ENCODE data around the gene TMX2. TPM values are rescaled to one million over a fixed set of nuclear protein-coding genes. Genes with fewer than 3 reads are reported as not detected.

The TMX2 gene, protein sequence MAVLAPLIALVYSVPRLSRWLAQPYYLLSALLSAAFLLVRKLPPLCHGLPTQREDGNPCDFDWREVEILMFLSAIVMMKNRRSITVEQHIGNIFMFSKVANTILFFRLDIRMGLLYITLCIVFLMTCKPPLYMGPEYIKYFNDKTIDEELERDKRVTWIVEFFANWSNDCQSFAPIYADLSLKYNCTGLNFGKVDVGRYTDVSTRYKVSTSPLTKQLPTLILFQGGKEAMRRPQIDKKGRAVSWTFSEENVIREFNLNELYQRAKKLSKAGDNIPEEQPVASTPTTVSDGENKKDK
- total RNA-seq (ENCODE audit: low replicate concordance) = 84.4 and 87.4 TPM in 2 replicates
- long read RNA-seq, transcript TMX2-201 (8 exons, 1,631 nt) = major isoform, 339 of 437 reads
- long read RNA-seq, transcript TMX2-202 (7 exons, 1,521 nt) = minor isoform, 42 of 437 reads
- long read RNA-seq, transcript TMX2-207 (8 exons, 1,697 nt) = minor isoform, 10 of 437 reads
- long read RNA-seq, partial matches to known transcripts = 10 of 437 reads
- long read RNA-seq, other reads (novel, unspliced or antisense) = 31 of 437 reads

- H3K27ac Mint-ChIP-seq = peak within 1 kb of the TSS; percentile 94
- H3K4me1 Mint-ChIP-seq (ENCODE audit: unreplicated experiment) = peaks cover 20% of the 10 kb centered on the region
- peaks cover 4% of the 10 kb centered on the region for H3K36me3 Mint-ChIP-seq
- DNase-seq (ENCODE audit: extremely low spot score, unreplicated experiment) = peak; percentile 89
- peak within 1 kb of the TSS; percentile 94 for H3K4me3 Mint-ChIP-seq
- TF ChIP-seq, protein P1, sequence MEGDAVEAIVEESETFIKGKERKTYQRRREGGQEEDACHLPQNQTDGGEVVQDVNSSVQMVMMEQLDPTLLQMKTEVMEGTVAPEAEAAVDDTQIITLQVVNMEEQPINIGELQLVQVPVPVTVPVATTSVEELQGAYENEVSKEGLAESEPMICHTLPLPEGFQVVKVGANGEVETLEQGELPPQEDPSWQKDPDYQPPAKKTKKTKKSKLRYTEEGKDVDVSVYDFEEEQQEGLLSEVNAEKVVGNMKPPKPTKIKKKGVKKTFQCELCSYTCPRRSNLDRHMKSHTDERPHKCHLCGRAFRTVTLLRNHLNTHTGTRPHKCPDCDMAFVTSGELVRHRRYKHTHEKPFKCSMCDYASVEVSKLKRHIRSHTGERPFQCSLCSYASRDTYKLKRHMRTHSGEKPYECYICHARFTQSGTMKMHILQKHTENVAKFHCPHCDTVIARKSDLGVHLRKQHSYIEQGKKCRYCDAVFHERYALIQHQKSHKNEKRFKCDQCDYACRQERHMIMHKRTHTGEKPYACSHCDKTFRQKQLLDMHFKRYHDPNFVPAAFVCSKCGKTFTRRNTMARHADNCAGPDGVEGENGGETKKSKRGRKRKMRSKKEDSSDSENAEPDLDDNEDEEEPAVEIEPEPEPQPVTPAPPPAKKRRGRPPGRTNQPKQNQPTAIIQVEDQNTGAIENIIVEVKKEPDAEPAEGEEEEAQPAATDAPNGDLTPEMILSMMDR (conservative IDR thresholded peaks at IDR 0.05) = no peak
- no peaks in the 10 kb centered on the region for H3K27me3 Mint-ChIP-seq
- no peaks in the 10 kb centered on the region for H3K9me3 Mint-ChIP-seq
These were observed at the start of gene TMX2 for GRCh38 chr11:57712256-57713150. TSS of gene TMX2 (plus strand) at chr11:57712593. CDS start at chr11:57712619, 26 bp downstream.

DNA sequence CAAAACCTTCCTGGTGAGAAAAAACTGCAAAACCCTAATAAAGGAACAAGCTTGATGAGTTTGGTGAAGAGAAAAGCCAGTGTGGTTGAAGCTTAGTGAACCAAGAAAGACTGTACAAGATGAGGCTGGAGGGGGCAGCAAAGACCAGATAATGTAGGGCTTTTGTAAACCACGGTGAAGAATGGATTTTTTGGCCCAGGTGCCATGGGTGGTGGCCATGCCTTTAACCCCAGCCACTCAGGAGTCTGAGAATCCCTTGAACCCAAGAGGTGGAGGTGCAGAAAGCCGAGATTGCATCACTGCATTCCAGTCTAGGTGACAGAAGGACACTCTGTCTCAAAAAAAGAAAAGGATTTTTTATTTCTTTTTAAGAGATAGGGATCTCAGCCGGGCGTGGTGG lies 49.5 kb upstream of the TMX2 start:
- DNase-seq (ENCODE audit: extremely low spot score, unreplicated experiment) = no peak
- Mint-ChIP-seq H3K27me3 (no peaks in the 10 kb centered on the region), H3K27ac (no peak overlapping the region), H3K36me3 (peaks cover 3% of the 10 kb centered on the region), H3K9me3 (no peaks in the 10 kb centered on the region), H3K4me1 (ENCODE audit: unreplicated experiment) (peaks cover 10% of the 10 kb centered on the region), H3K4me3 (peak overlapping the region; percentile 18)
- TF ChIP-seq, protein P1 (conservative IDR thresholded peaks at IDR 0.05) = peak; percentile 33

- no peaks in the 10 kb centered on the region for H3K27me3 Mint-ChIP-seq
- TF ChIP-seq, protein P1 (conservative IDR thresholded peaks at IDR 0.05) = no peak
- no peaks in the 10 kb centered on the region for H3K9me3 Mint-ChIP-seq
- peaks cover 5% of the 10 kb centered on the region for H3K4me1 Mint-ChIP-seq (ENCODE audit: unreplicated experiment)
- peak overlapping the region; percentile 37 for H3K4me3 Mint-ChIP-seq
- H3K36me3 Mint-ChIP-seq = peaks cover 3% of the 10 kb centered on the region
- H3K27ac Mint-ChIP-seq = no peak overlapping the region
- no peak for DNase-seq (ENCODE audit: extremely low spot score, unreplicated experiment)
These were observed 48.4 kb upstream of the TMX2 start for GRCh38 chr11:57663975-57664374.

DNA sequence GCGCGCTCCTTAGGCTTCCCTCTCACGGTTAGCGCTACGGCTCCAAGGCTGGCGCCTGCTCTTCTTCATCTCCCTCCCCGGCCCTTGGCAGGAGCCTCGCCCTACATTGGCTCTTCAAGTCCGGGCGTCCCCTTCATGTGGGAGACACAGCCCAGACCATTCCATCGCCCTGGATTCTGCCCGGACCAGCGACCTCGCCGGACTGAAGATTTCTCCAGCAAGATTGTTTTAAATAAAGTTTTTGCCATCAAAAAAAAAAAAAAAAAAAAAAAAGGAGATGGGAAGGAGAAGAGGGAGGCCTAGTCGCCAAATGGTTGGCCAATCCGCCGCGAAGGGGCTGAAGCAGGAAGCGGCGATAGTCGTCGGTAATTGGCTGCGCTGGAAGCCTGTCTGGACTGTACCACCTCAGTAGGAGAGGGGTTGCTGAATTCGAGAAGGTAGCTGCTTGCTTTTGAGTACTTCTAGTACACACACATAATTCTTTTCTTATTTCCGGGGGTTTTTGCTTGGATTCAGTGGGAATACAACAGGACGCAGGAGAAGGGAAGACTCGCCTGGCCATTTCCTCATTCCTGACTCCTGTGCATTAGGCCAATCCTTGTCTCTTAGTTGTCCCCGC lies 45.2 kb upstream of the TMX2 start:
- Mint-ChIP-seq H3K27ac (peak overlapping the region; percentile 100), H3K36me3 (peaks cover 4% of the 10 kb centered on the region), H3K27me3 (no peaks in the 10 kb centered on the region), H3K4me3 (peak overlapping the region; percentile 96), H3K4me1 (ENCODE audit: unreplicated experiment) (peaks cover 11% of the 10 kb centered on the region), H3K9me3 (no peaks in the 10 kb centered on the region)
- DNase-seq (ENCODE audit: extremely low spot score, unreplicated experiment) = peak; percentile 92
- TF ChIP-seq, protein P1 (conservative IDR thresholded peaks at IDR 0.05) = peak; percentile 6

All from type B pancreatic cell (in vitro differentiated cells).